GM12878 (cell line): ENCODE measurements around the gene UBE2L6. TPM values are rescaled to one million over a fixed set of nuclear protein-coding genes. Genes with fewer than 3 reads are reported as not detected.

Source experiments
- BCL3 ChIP-seq: IDR thresholded peaks from 2 replicates; pipeline ENCODE4 v1.6.1; 2011; ENCODE audit warnings: borderline replicate concordance, low read depth, mild to moderate bottlenecking, moderate library complexity, low read length; ENCODE audit not compliant: insufficient read depth, poor library complexity, severe bottlenecking
- BRCA1 ChIP-seq: IDR thresholded peaks from 2 replicates; pipeline ENCODE4 v1.6.1; 2011; ENCODE audit warnings: low read depth, low read length, improper control_type of control experiment
- CREM ChIP-seq: IDR thresholded peaks from 2 replicates; pipeline ENCODE4 v1.6.1; 2014; ENCODE audit warnings: antibody characterized with exemption, low read depth
- DPF2 ChIP-seq: fragments of 450-650 bp; IDR thresholded peaks from 2 replicates; pipeline ENCODE4 v1.6.1; 2017; ENCODE audit warnings: mild to moderate bottlenecking
- IKZF2 ChIP-seq, 2 experiments: fragments of 450-650 bp; IDR thresholded peaks; 2 replicates each; pipeline ENCODE4 v1.6.1; 2017; ENCODE audit warnings: mild to moderate bottlenecking in 2 of 2, moderate library complexity in 2 of 2
- NFIC ChIP-seq: IDR thresholded peaks from 2 replicates; pipeline ENCODE4 v1.6.1; 2012; ENCODE audit warnings: low read depth, mild to moderate bottlenecking, inconsistent platforms, low read length, moderate library complexity
- NR2F1 ChIP-seq: fragments of 450-650 bp; conservative IDR thresholded peaks from 2 replicates; pipeline ENCODE4 v1.6.1; 2017; ENCODE audit warnings: mild to moderate bottlenecking
- NRF1 ChIP-seq: conservative IDR thresholded peaks from 2 replicates; pipeline ENCODE4 v1.6.1; 2011; ENCODE audit warnings: mild to moderate bottlenecking, low read depth, low read length, improper control_type of control experiment
- RAD21 ChIP-seq: IDR thresholded peaks from 2 replicates; pipeline ENCODE4 v1.6.1; 2011; ENCODE audit warnings: mild to moderate bottlenecking, low read depth, low read length, moderate library complexity; ENCODE audit not compliant: insufficient read depth
- RAD51 ChIP-seq: fragments of 450-650 bp; IDR thresholded peaks from 2 replicates; pipeline ENCODE4 v1.6.1; 2016; ENCODE audit warnings: moderate library complexity, mild to moderate bottlenecking, inconsistent platforms
- RB1 ChIP-seq: fragments of 450-650 bp; formaldehyde crosslinking; IDR thresholded peaks from 2 replicates; pipeline ENCODE4 v1.6.1; 2017; ENCODE audit warnings: mild to moderate bottlenecking, borderline replicate concordance
- RFX5 ChIP-seq: IDR thresholded peaks from 2 replicates; pipeline ENCODE4 v1.6.1; 2011; ENCODE audit warnings: low read depth, low read length, improper control_type of control experiment
- SMAD5 ChIP-seq: IDR thresholded peaks from 2 replicates; pipeline ENCODE4 v1.6.1; 2016; ENCODE audit warnings: antibody characterized with exemption, low read depth
- ZBED1 ChIP-seq: IDR thresholded peaks from 2 replicates; pipeline ENCODE4 v1.6.1; 2016; ENCODE audit warnings: borderline replicate concordance
- ZNF592 ChIP-seq: fragments of 450-650 bp; IDR thresholded peaks from 2 replicates; pipeline ENCODE4 v1.6.1; 2017; ENCODE audit warnings: mild to moderate bottlenecking, moderate library complexity
- polyA plus RNA-seq, 11 experiments: library from polyadenylated mRNA; depleted of rRNA in 4 of 11; unstranded in 6 of 11; stranded (reverse) in 5 of 11; fragments of >200 nt; fragmentation: Nextera tagmentation in 4 of 11; fragmentation: Illumina TruSeq in 1 of 11; extraction: Ambion mirVana in 4 of 11; extraction: Trizol in 1 of 11; gene quantifications; 1 replicate in 1 of 11; 2 replicates in 10 of 11; pipeline versions ENCODE4 v1.2.1 to v1.2.3, GENCODE V29; 2011 to 2016; ENCODE audit warnings: inconsistent platforms in 2 of 11, missing spikeins in 2 of 11, low read depth in 1 of 11
- total RNA-seq, 4 experiments: library from RNA; depleted of rRNA in 3 of 4; stranded (reverse); fragments of >200 nt in 3 of 4; fragmentation: Illumina TruSeq in 1 of 4; extraction: Trizol in 1 of 4; gene quantifications; 2 replicates each; pipeline versions ENCODE4 v1.2.1 to v1.2.3, GENCODE V29; 2013 to 2021
- TF ChIP-seq, protein P1 (sequence below): fragments of 450-650 bp; formaldehyde crosslinking; IDR thresholded peaks from 2 replicates; pipeline ENCODE4 v1.4.0; 2022; ENCODE audit warnings: mild to moderate bottlenecking, moderate library complexity
- TF ChIP-seq, protein P2 (sequence below): IDR thresholded peaks from 2 replicates; pipeline ENCODE4 v1.6.1; 2011; ENCODE audit warnings: low read depth, low read length, improper control_type of control experiment, borderline replicate concordance
- TF ChIP-seq, protein P3 (sequence below): fragments of 450-650 bp; IDR thresholded peaks from 2 replicates; pipeline ENCODE4 v1.6.1; 2018; ENCODE audit warnings: mild to moderate bottlenecking, low read depth, moderate library complexity; ENCODE audit not compliant: partially characterized antibody

The UBE2L6 gene
- total and polyA plus RNA-seq, 10 of the 15 experiments (the other 5 are each of a cell fraction or from before 2014, with no cell fraction given), result 114 to 295 (median 173) TPM

DNA sequence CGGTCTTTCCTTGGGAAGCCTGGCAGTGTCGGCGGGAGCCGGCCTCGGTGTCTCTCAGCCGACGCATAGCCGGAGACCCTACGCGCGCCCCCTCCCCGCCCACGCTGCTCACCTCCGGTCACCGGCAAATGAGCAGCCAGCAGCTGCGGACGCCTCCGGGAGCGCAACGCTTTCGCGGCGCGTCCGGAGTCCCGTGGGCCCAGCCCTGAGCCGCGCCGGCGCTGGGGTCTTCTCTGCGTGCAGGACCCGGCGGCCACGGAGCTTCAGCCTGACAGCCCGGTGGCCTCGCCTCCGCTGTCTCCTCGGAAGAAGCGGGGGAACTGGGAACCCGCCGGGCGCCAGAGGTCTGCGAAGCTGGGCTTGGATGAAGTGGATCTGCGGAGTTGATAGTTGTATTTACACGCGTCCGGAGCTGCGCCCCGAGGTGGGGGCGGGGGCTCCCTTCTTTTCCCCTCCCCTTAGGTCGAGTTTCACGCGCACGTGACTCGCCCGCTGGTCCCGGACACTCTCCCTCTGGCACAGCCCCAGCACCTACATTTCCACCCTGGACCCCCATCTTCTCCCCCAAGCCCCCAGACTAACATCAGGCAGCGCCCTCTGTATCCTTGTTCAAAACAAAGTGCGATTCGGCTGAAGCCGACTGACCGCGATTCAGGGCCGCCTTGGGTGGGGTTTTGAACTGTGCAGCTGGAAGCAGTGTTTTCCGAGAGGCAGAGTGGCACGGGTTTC is 52.0 kb downstream of the UBE2L6 start, which contains the start of gene SLC43A1 (continued):
- no peak for TF ChIP-seq ZBED1
- TF ChIP-seq NR2F1, result peak; percentile 42; the same call in 1 of the 2 replicates
- no peak for TF ChIP-seq RFX5
- TF ChIP-seq SMAD5, result no peak
- no peak for TF ChIP-seq CREM
- TF ChIP-seq RB1, result no peak
- TF ChIP-seq, protein P1, sequence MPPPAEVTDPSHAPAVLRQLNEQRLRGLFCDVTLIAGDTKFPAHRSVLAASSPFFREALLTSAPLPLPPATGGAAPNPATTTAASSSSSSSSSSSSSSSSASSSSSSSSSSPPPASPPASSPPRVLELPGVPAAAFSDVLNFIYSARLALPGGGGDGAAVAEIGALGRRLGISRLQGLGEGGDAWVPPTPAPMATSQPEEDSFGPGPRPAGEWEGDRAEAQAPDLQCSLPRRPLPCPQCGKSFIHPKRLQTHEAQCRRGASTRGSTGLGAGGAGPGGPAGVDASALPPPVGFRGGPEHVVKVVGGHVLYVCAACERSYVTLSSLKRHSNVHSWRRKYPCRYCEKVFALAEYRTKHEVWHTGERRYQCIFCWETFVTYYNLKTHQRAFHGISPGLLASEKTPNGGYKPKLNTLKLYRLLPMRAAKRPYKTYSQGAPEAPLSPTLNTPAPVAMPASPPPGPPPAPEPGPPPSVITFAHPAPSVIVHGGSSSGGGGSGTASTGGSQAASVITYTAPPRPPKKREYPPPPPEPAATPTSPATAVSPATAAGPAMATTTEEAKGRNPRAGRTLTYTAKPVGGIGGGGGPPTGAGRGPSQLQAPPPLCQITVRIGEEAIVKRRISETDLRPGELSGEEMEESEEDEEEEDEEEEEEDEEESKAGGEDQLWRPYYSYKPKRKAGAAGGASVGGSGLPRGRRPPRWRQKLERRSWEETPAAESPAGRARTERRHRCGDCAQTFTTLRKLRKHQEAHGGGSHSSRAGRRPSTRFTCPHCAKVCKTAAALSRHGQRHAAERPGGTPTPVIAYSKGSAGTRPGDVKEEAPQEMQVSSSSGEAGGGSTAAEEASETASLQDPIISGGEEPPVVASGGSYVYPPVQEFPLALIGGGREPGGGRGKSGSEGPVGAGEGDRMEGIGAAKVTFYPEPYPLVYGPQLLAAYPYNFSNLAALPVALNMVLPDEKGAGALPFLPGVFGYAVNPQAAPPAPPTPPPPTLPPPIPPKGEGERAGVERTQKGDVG (CRISPR knock-in tag), result no peak
- peak; percentile 63 for TF ChIP-seq DPF2
- no peak for TF ChIP-seq BCL3
- TF ChIP-seq BRCA1, result no peak
- TF ChIP-seq NFIC, result no peak
- TF ChIP-seq, protein P2, sequence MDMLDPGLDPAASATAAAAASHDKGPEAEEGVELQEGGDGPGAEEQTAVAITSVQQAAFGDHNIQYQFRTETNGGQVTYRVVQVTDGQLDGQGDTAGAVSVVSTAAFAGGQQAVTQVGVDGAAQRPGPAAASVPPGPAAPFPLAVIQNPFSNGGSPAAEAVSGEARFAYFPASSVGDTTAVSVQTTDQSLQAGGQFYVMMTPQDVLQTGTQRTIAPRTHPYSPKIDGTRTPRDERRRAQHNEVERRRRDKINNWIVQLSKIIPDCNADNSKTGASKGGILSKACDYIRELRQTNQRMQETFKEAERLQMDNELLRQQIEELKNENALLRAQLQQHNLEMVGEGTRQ, result peak; percentile 46
- TF ChIP-seq, protein P3, sequence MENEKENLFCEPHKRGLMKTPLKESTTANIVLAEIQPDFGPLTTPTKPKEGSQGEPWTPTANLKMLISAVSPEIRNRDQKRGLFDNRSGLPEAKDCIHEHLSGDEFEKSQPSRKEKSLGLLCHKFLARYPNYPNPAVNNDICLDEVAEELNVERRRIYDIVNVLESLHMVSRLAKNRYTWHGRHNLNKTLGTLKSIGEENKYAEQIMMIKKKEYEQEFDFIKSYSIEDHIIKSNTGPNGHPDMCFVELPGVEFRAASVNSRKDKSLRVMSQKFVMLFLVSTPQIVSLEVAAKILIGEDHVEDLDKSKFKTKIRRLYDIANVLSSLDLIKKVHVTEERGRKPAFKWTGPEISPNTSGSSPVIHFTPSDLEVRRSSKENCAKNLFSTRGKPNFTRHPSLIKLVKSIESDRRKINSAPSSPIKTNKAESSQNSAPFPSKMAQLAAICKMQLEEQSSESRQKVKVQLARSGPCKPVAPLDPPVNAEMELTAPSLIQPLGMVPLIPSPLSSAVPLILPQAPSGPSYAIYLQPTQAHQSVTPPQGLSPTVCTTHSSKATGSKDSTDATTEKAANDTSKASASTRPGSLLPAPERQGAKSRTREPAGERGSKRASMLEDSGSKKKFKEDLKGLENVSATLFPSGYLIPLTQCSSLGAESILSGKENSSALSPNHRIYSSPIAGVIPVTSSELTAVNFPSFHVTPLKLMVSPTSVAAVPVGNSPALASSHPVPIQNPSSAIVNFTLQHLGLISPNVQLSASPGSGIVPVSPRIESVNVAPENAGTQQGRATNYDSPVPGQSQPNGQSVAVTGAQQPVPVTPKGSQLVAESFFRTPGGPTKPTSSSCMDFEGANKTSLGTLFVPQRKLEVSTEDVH, result no peak
- TF ChIP-seq RAD51, result peak; percentile 90
- TF ChIP-seq RAD21, result no peak
- no peak for TF ChIP-seq NRF1
- no peak; a peak in 1 of 4 replicates for TF ChIP-seq IKZF2 (IDR thresholded peaks at IDR 0.05)
- no peak for TF ChIP-seq ZNF592
